AG10803 (cell line): ENCODE data around the gene EIF2S1.

Experiments used
- DNase-seq: peaks from one replicate; pipeline ENCODE4 v3.0.0; 2010; ENCODE audit warnings: low read depth
- H3K4me3 ChIP-seq: 2 replicates; pipeline ENCODE4 v1.5.1; 2011; ENCODE audit warnings: mild to moderate bottlenecking, low read length, control low read depth
- CTCF ChIP-seq: conservative IDR thresholded peaks from 2 replicates; pipeline ENCODE4 v1.5.1; 2011; ENCODE audit warnings: mild to moderate bottlenecking, low read length, control low read depth, inconsistent platforms

Gene EIF2S1

GRCh38 chr14:67357969-67358354, 2.2 kb upstream of the EIF2S1 start:
- peak overlapping the region; percentile 95 for H3K4me3 ChIP-seq
- no peak for TF ChIP-seq CTCF
- DNase-seq: peak; percentile 23

- no peak for TF ChIP-seq CTCF
- peak overlapping the region; percentile 95 for H3K4me3 ChIP-seq
- peak; percentile 64 for DNase-seq
Observed at GRCh38 chr14:67358924-67359774, 979 bp upstream of the EIF2S1 start.

GRCh38 chr14:67360470-67361206, 510 bp downstream of the EIF2S1 start:
- peak overlapping the region; percentile 95 for H3K4me3 ChIP-seq
- DNase-seq: no peak
- TF ChIP-seq CTCF: no peak

- H3K4me3 ChIP-seq: no peak overlapping the region
- no peak for TF ChIP-seq CTCF
Observed at GRCh38 chr14:67365476-67365875, 5.3 kb downstream of the EIF2S1 start.

GRCh38 chr14:67370830-67371229, 10.7 kb downstream of the EIF2S1 start:
- TF ChIP-seq CTCF: no peak
- no peak overlapping the region for H3K4me3 ChIP-seq
- no peak for DNase-seq

More at GRCh38 chr14:67365476-67365875, 5.3 kb downstream of the EIF2S1 start:
- no peak for DNase-seq

GRCh38 chr14:67371247-67372148, 11.4 kb downstream of the EIF2S1 start:
- no peak for TF ChIP-seq CTCF
- H3K4me3 ChIP-seq: no peak overlapping the region
- DNase-seq: no peak
